NB4 (cell line): ENCODE data around the gene ZNF148.

Experiments used
- TF ChIP-seq, protein P1 (sequence below): IDR thresholded peaks from one replicate; pipeline ENCODE4 v1.5.1; 2012; ENCODE audit warnings: low read depth, low read length
- TF ChIP-seq, protein P2 (sequence below): IDR thresholded peaks from 2 replicates; pipeline ENCODE4 v1.6.1; 2011; ENCODE audit warnings: low read depth, low read length

DNA sequence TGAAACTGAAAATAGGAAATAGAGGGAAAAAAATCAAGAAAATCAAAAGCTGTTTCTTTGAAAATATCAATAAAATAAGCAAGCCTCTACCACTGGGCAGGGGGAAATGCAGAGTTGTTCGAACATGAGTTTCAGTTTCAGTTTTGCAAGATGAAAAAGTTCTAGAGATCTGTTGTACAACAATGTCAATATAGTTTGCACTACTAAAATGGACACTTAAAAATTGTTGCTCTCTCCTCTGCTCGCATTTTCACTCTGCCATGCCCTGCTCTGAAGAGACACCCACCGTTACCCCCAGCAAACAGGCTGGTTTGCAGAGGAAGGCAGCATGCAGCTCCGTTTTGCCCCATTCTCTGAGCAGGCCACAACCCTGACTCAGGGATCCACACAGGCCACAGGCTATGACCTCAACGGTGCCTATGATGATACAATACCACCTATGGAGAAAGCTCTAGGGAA is 64.5 kb downstream of the ZNF148 start:
- TF ChIP-seq, protein P1, sequence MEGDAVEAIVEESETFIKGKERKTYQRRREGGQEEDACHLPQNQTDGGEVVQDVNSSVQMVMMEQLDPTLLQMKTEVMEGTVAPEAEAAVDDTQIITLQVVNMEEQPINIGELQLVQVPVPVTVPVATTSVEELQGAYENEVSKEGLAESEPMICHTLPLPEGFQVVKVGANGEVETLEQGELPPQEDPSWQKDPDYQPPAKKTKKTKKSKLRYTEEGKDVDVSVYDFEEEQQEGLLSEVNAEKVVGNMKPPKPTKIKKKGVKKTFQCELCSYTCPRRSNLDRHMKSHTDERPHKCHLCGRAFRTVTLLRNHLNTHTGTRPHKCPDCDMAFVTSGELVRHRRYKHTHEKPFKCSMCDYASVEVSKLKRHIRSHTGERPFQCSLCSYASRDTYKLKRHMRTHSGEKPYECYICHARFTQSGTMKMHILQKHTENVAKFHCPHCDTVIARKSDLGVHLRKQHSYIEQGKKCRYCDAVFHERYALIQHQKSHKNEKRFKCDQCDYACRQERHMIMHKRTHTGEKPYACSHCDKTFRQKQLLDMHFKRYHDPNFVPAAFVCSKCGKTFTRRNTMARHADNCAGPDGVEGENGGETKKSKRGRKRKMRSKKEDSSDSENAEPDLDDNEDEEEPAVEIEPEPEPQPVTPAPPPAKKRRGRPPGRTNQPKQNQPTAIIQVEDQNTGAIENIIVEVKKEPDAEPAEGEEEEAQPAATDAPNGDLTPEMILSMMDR = no peak
- TF ChIP-seq, protein P2, sequence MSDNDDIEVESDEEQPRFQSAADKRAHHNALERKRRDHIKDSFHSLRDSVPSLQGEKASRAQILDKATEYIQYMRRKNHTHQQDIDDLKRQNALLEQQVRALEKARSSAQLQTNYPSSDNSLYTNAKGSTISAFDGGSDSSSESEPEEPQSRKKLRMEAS = no peak
